Right renal pelvis (tissue), 4 donors: Measurements from ENCODE around the gene CALR. TPM values are rescaled to one million over a fixed set of nuclear protein-coding genes. Genes with fewer than 3 reads are reported as not detected.

Experiments
- DNase-seq, 4 donors: peaks; one replicate each; pipeline ENCODE4 v3.0.0-alpha.2; 2013; ENCODE audit warnings: low read depth in 4 of 4, low spot score in 3 of 4, missing footprints in 1 of 4
- polyA plus RNA-seq, 4 donors: library from polyadenylated mRNA; unstranded; fragments of 120-200 nt; gene quantifications; one replicate each; pipeline ENCODE4 v1.2.1, GENCODE V29; 2013; ENCODE audit not compliant: insufficient read length in 4 of 4

The CALR gene
- polyA plus RNA-seq, 4 donors: 804 to 950 (median 938) TPM

- DNase-seq: no peak
Measured at GRCh38 chr19:12932392-12933286, 5.8 kb upstream of the CALR start.

- peak; percentile 82 to 88 (median 84) for DNase-seq
Measured at GRCh38 chr19:12933287-12934072, 4.9 kb upstream of the CALR start, which contains the start of gene FARSA. Gene FARSA, minus strand, starts transcription at chr19:12933711. Its CDS starts 15 bp downstream, at chr19:12933696.

GRCh38 chr19:12935071-12935470 lies 3.3 kb upstream of the CALR start:
- no peak for DNase-seq

- no peak for DNase-seq
Measured at GRCh38 chr19:12936582-12936981, 1.8 kb upstream of the CALR start.

GRCh38 chr19:12937093-12937926 lies 1.1 kb upstream of the CALR start:
- DNase-seq: no peak

- DNase-seq: no peak
Measured at GRCh38 chr19:12938779-12939601, 581 bp downstream of the CALR start.

GRCh38 chr19:12939975-12940423 lies 1.6 kb downstream of the CALR start:
- DNase-seq: no peak

- no peak for DNase-seq
Measured at GRCh38 chr19:12940897-12941296, 2.5 kb downstream of the CALR start.

GRCh38 chr19:12943437-12944044 lies 5.1 kb downstream of the CALR start:
- no peak for DNase-seq

- DNase-seq: no peak
Measured at GRCh38 chr19:12944104-12944674, 5.8 kb downstream of the CALR start.

- peak; percentile 95 to 100 (median 96) for DNase-seq
Measured at GRCh38 chr19:12945479-12946091, 7.2 kb downstream of the CALR start, which contains the start of gene RAD23A. Gene RAD23A, plus strand, starts transcription at chr19:12945862. Its CDS starts 87 bp downstream, at chr19:12945949.

GRCh38 chr19:12946092-12946721 lies 7.8 kb downstream of the CALR start:
- DNase-seq: peak in 2 of 4 donors; percentile 35 to 43

GRCh38 chr19:12946731-12947496 lies 8.5 kb downstream of the CALR start:
- DNase-seq: no peak

- DNase-seq: no peak
Measured at GRCh38 chr19:12947702-12948611, 9.5 kb downstream of the CALR start.

GRCh38 chr19:12948612-12949362 lies 10.4 kb downstream of the CALR start:
- no peak for DNase-seq
